ENCODE results near the gene TNS1. TPM values are rescaled to one million over a fixed set of nuclear protein-coding genes. Genes with fewer than 3 reads are reported as not detected.

Gene TNS1
- total RNA-seq, 2 donors from 2014 or later: 168 to 174 TPM

DNA sequence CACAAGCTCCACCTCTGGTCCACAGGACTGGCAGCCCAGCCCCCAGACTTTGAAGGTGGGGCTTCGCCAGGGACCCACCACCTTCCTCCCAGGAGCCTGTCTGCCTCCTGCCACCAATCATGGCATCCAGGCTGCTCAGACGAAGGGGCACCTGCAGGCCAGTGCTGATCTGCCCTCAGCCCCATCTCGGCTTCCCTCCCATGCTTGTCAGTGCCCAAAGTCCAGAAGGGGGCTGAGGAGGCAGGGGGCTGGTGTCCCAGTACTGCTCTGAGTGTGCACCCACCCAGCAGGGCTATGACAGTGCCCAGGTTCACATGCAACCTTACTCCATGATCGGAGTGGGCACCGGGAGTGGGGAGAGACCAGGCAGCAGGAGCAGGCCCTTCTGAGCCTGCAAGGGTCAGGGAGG lies 40.9 kb upstream of the TNS1 start:
- Histone ChIP-seq H3K27ac (no peak overlapping the region), H3K36me3 (replicated peaks in 1 of 2; ENCODE audit: insufficient read depth in 1 of 2, low read depth in 2 of 2) (no peaks in the 10 kb centered on the region), H3K9me3 (no peaks in the 10 kb centered on the region), H3K27me3 (no peaks in the 10 kb centered on the region), H3K4me1 (no peaks in the 10 kb centered on the region), H3K4me3 (no peak overlapping the region)
- 84 to 100% methylated on average over 2 to 3 of the region's 5 CpGs for WGBS, 2 donors
- ATAC-seq (no peak), DNase-seq (no peak)
- TF ChIP-seq, protein P1, sequence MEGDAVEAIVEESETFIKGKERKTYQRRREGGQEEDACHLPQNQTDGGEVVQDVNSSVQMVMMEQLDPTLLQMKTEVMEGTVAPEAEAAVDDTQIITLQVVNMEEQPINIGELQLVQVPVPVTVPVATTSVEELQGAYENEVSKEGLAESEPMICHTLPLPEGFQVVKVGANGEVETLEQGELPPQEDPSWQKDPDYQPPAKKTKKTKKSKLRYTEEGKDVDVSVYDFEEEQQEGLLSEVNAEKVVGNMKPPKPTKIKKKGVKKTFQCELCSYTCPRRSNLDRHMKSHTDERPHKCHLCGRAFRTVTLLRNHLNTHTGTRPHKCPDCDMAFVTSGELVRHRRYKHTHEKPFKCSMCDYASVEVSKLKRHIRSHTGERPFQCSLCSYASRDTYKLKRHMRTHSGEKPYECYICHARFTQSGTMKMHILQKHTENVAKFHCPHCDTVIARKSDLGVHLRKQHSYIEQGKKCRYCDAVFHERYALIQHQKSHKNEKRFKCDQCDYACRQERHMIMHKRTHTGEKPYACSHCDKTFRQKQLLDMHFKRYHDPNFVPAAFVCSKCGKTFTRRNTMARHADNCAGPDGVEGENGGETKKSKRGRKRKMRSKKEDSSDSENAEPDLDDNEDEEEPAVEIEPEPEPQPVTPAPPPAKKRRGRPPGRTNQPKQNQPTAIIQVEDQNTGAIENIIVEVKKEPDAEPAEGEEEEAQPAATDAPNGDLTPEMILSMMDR (IDR thresholded peaks at IDR 0.05): no peak
- no peak for TF ChIP-seq POLR2A (IDR thresholded peaks at IDR 0.05)
- intact Hi-C loops (cut with DNase I): no loop called here

DNA sequence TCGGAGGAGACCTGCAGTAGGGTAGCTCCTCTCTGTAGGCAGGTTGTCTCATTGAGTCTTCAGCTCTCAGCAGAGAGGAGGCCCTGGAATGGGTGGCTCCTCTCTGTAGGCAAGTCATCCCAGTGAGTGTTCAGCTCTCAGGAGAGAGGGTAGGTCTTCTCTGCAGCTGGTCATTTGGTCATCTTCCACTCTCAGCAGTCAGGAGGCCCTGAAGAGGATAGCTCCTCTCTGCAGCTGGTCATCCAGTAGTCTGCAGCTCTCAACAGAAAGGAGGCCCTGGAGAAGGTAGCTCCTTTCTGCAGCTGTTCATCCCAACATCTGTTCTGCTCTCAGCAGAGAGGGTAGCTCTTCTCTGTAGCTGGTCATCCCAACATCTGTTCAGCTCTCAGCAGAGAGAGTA lies 40.3 kb upstream of the TNS1 start:
- H3K4me1 ChIP-seq: no peaks in the 10 kb centered on the region
- 60 to 79% methylated on average over 1 of the region's 1 CpG for WGBS, 2 donors
- H3K36me3 ChIP-seq (replicated peaks in 1 of 2; ENCODE audit: insufficient read depth in 1 of 2, low read depth in 2 of 2): no peaks in the 10 kb centered on the region
- H3K27me3 ChIP-seq: no peaks in the 10 kb centered on the region
- no peak overlapping the region for H3K27ac ChIP-seq
- no peaks in the 10 kb centered on the region for H3K9me3 ChIP-seq
- H3K4me3 ChIP-seq: no peak overlapping the region
- ATAC-seq: no peak
- TF ChIP-seq, protein P1 (IDR thresholded peaks at IDR 0.05): no peak
- no peak for TF ChIP-seq POLR2A (IDR thresholded peaks at IDR 0.05)
- intact Hi-C loops (cut with DNase I): no loop called here
- DNase-seq: no peak

DNA sequence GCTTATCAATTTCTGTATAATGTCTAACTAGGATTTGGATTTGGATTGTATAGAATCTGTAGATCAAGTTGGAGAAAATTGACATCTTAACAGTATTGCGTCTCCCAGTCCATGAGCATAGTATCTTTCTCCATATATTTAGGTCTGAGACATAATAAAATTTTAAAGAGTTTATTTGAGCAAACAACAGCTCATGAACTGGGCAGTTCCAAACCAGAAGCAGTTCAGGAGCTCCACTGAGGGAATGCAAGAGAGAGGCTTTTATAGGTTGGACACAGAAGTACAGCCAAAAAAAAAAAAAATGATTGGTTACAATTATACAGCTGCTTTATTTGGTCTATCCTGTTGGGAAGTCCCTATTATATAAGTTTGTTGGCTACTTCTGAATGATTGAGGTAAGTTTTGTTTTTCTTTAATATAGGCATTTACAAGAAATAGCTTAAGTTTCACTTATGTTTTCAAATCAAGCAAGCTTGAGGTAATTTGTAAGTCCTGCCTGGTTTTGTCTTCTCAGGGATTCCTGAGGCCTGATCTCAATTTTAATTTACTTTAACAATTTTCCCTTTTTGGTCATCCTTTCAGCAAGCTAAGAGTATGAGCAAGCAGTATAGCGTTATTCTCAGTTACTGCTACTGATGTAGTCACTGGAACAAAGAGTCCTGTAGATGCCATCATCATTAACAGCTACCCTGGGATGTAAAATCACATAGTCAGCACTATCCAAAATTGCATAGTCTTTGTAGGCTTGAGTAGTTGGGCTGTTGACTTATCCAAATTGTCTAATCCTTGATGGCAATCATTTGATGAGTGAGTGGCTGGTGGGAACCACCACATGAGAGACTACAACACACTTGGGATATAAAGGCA lies 38.7 kb upstream of the TNS1 start:
- WGBS, 2 donors: 84 to 94% methylated on average over 2 of the region's 2 CpGs
- H3K36me3 ChIP-seq (replicated peaks in 1 of 2; ENCODE audit: insufficient read depth in 1 of 2, low read depth in 2 of 2): no peaks in the 10 kb centered on the region
- intact Hi-C loops (cut with DNase I): no loop called here
- DNase-seq (no peak), ATAC-seq (no peak)
- no peaks in the 10 kb centered on the region for H3K27me3 ChIP-seq
- no peaks in the 10 kb centered on the region for H3K4me1 ChIP-seq
- H3K9me3 ChIP-seq: no peaks in the 10 kb centered on the region
- TF ChIP-seq, protein P1 (IDR thresholded peaks at IDR 0.05): no peak
- no peak for TF ChIP-seq POLR2A (IDR thresholded peaks at IDR 0.05)
- H3K27ac ChIP-seq: no peak overlapping the region
- H3K4me3 ChIP-seq: no peak overlapping the region

DNA sequence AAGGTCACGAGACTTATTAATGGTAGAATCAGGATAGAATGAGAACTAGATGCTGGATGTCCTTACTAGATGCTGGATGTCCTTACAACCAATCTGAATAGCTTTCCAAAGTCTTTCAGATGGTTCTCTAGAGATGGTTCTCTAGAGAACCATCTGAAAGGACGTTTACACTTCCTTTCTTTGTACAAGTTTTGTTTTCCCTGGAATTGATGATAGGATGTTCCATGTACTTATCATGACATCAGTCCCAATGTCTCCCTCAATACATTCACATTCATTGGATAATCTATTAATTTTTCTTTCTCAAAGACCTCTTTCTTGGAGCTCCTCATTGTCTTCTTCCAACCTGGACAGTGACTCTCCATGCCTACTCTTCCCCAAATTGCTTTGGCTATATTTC lies 38.1 kb upstream of the TNS1 start:
- no peaks in the 10 kb centered on the region for H3K4me1 ChIP-seq
- TF ChIP-seq POLR2A (IDR thresholded peaks at IDR 0.05): no peak
- TF ChIP-seq, protein P1 (IDR thresholded peaks at IDR 0.05): no peak

DNA sequence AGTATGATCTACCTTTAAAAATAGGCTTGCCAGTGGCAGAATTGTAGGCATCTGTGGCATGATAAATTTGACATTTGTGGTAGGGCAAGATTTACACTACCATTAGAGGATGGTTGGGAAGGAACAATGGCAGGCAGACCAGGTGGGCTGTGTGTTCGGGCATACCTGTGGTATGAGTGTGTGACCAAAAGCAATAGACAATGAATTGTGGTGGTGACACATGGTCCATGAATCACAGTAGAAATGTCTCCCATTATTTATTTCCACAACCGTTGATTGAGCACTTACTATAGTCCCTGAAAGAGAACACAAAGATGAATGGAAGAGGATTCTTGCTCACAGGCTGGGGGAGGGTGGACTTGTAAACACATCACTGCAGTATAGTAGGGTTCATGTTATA lies 36.4 kb upstream of the TNS1 start:
- Histone ChIP-seq H3K4me1 (peaks cover 5% of the 10 kb centered on the region), H3K4me3 (no peak overlapping the region), H3K27ac (no peak overlapping the region), H3K9me3 (no peaks in the 10 kb centered on the region), H3K27me3 (no peaks in the 10 kb centered on the region), H3K36me3 (replicated peaks in 1 of 2; ENCODE audit: insufficient read depth in 1 of 2, low read depth in 2 of 2) (no peaks in the 10 kb centered on the region)
- no peak for DNase-seq
- intact Hi-C loops (cut with DNase I): loop anchor here (10.0 kb wide), 1 partner anchor 254 kb away; no protein-coding TSS in a partner anchor
- TF ChIP-seq POLR2A (IDR thresholded peaks at IDR 0.05): no peak
- TF ChIP-seq, protein P1 (IDR thresholded peaks at IDR 0.05): no peak
- 84 to 87% methylated on average over 2 of the region's 2 CpGs for WGBS, 2 donors
- ATAC-seq: no peak

More for the DNA sequence above, 38.1 kb upstream of the TNS1 start:
- no peaks in the 10 kb centered on the region for H3K27me3 ChIP-seq
- no peaks in the 10 kb centered on the region for H3K9me3 ChIP-seq
- ATAC-seq (no peak), DNase-seq (no peak)
- WGBS, 2 donors: 70 to 79% methylated on average over 2 of the region's 2 CpGs
- H3K27ac ChIP-seq: no peak overlapping the region
- no peaks in the 10 kb centered on the region for H3K36me3 ChIP-seq (replicated peaks in 1 of 2; ENCODE audit: insufficient read depth in 1 of 2, low read depth in 2 of 2)
- intact Hi-C loops (cut with DNase I): no loop called here
- H3K4me3 ChIP-seq: no peak overlapping the region
